Keratinocyte (primary cell): Measurements from ENCODE around the gene OPRD1. TPM values are rescaled to one million over a fixed set of nuclear protein-coding genes. Genes with fewer than 3 reads are reported as not detected.
"Not testable (repeated sequence)": the region's sequence is repeated elsewhere in the genome, so short reads cannot be mapped to it uniquely, and the experiment has no call there.

ENCODE experiments used
- DNase-seq: peaks from one replicate; pipeline ENCODE4 v3.0.0-alpha.2; 2011; ENCODE audit warnings: low read depth, missing footprints, low spot score
- FAIRE-seq: peaks from 2 replicates; lab custom pipeline; 2011; peaks lifted over from hg19 to GRCh38; lab: Jason Lieb, UNC
- H2AFZ ChIP-seq: 2 replicates; pipeline ENCODE4 v1.6.0; 2012; ENCODE audit warnings: low read length, control low read depth, inconsistent platforms; ENCODE audit not compliant: control insufficient read depth
- H3K27ac ChIP-seq: 2 replicates; pipeline ENCODE4 v1.5.1; 2011; ENCODE audit warnings: low read length; ENCODE audit not compliant: control insufficient read depth, insufficient read depth
- H3K27me3 ChIP-seq: 3 replicates; pipeline ENCODE4 v1.6.0; 2011; ENCODE audit warnings: low read length; ENCODE audit not compliant: control insufficient read depth, insufficient read depth; ENCODE audit errors: extremely low read depth
- H3K36me3 ChIP-seq, 2 experiments: 2 replicates in 1 of 2; 3 replicates in 1 of 2; pipeline ENCODE4 v1.5.1; 2011; ENCODE audit warnings: low read length in 2 of 2, mild to moderate bottlenecking in 1 of 2; ENCODE audit not compliant: control insufficient read depth in 2 of 2, insufficient read depth in 2 of 2; ENCODE audit errors: extremely low read depth in 1 of 2
- H3K4me1 ChIP-seq: 3 replicates; pipeline ENCODE4 v1.5.1; 2011; ENCODE audit warnings: low read length; ENCODE audit not compliant: control insufficient read depth, insufficient read depth; ENCODE audit errors: extremely low read depth
- H3K4me2 ChIP-seq: 3 replicates; pipeline ENCODE4 v1.6.0; 2011; ENCODE audit warnings: low read depth, low read length; ENCODE audit not compliant: control insufficient read depth, insufficient read depth; ENCODE audit errors: extremely low read depth
- H3K4me3 ChIP-seq, 3 experiments: fragments of 200-600 bp in 1 of 3; sonication (generic) in 1 of 3; 2 replicates in 2 of 3; 3 replicates in 1 of 3; pipeline ENCODE4 v1.5.1; 2011 to 2016; ENCODE audit warnings: low read length in 3 of 3, mild to moderate bottlenecking in 3 of 3, control low read depth in 2 of 3, inconsistent platforms in 1 of 3, low read depth in 1 of 3, mixed read lengths in 1 of 3, mixed run types in 1 of 3, moderate library complexity in 1 of 3; ENCODE audit not compliant: control insufficient read depth in 2 of 3, insufficient read depth in 2 of 3; ENCODE audit errors: extremely low read depth in 1 of 3
- H3K79me2 ChIP-seq: 2 replicates; pipeline ENCODE4 v1.6.0; 2012; ENCODE audit warnings: low read length; ENCODE audit not compliant: control insufficient read depth, insufficient read depth
- H3K9ac ChIP-seq: 3 replicates; pipeline ENCODE4 v1.6.0; 2011; ENCODE audit warnings: low read length; ENCODE audit not compliant: control insufficient read depth, insufficient read depth; ENCODE audit errors: extremely low read depth
- H3K9me1 ChIP-seq: 3 replicates; pipeline ENCODE4 v1.6.0; 2011; ENCODE audit warnings: low read length; ENCODE audit not compliant: control insufficient read depth, insufficient read depth; ENCODE audit errors: extremely low read depth
- H3K9me3 ChIP-seq: 2 replicates; pipeline ENCODE4 v1.5.1; 2012; ENCODE audit warnings: low read depth, low read length; ENCODE audit not compliant: control insufficient read depth
- H4K20me1 ChIP-seq: 3 replicates; pipeline ENCODE4 v1.6.0; 2011; ENCODE audit warnings: low read length; ENCODE audit not compliant: control insufficient read depth, insufficient read depth; ENCODE audit errors: extremely low read depth
- EZH2 ChIP-seq: IDR thresholded peaks from one replicate; pipeline ENCODE4 v1.6.1; 2012; ENCODE audit warnings: inconsistent platforms, mild to moderate bottlenecking, low read length, moderate library complexity
- dilution Hi-C: fragments of 300-500 bp; cut with MboI; formaldehyde crosslinking; loops from one replicate; pipeline ENCODE4 v1.7.0; 2020; ENCODE audit warnings: low sequenced_read_pairs; ENCODE audit not compliant: extremely low pct_ligation_motif_present
- polyA plus RNA-seq, 5 experiments: library from polyadenylated mRNA; depleted of rRNA in 3 of 5; stranded (reverse) in 3 of 5; stranded (forward) in 1 of 5; unstranded in 1 of 5; fragments of >200 nt; gene quantifications; 1 replicate in 1 of 5; 2 replicates in 3 of 5; 3 replicates in 1 of 5; pipeline versions ENCODE4 v1.2.1 to v1.2.3, GENCODE V29; 2011 to 2012; ENCODE audit warnings: missing spikeins in 2 of 5, low read depth in 1 of 5, low replicate concordance in 1 of 5
- TF ChIP-seq, protein P1 (sequence below), 3 experiments: IDR thresholded peaks in 1 of 3; conservative IDR thresholded peaks in 1 of 3; optimal IDR thresholded peaks in 1 of 3; 2 replicates in 2 of 3; 3 replicates in 1 of 3; pipeline versions ENCODE3 to v1.5.1; 2011; ENCODE audit warnings: low read length in 3 of 3, mild to moderate bottlenecking in 3 of 3, moderate library complexity in 2 of 3, control low read depth in 1 of 3, inconsistent platforms in 1 of 3; ENCODE audit not compliant: insufficient read depth in 2 of 3; ENCODE audit errors: extremely low read depth in 1 of 3

Gene OPRD1
- polyA plus RNA-seq, 1 donor (not counting 4 experiments of a cell fraction or from before 2014, with no cell fraction given): not detected

DNA sequence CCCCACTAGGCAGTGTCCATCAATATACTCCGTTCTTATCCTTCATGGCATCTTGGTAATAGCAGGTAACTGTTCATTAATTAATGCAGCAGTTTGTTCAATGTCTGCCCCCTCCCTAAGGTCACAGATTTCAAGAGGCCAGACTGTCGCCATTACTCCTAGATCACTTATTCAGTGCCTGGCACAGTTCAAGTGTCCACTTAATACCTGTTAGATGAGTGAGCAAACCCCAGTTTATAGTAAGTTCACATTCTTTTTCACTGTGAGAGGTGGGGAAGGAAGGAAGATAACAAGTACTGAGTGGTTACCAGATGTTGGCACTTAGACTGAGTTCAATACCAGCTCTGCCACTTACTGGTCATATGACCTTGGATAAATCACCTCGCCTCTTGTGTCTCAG is 36.4 kb downstream of the OPRD1 start:
- H3K4me3 ChIP-seq: no peak overlapping the region
- no peak overlapping the region for H3K9ac ChIP-seq
- no peak overlapping the region for H3K27ac ChIP-seq
- no peaks in the 10 kb centered on the region for H3K79me2 ChIP-seq
- dilution Hi-C loops: loop anchor here (10.0 kb wide), 1 partner anchor 54 kb away; no protein-coding TSS in a partner anchor
- DNase-seq (no peak), FAIRE-seq (no peak)
- no peak overlapping the region for H3K4me2 ChIP-seq
- no peaks in the 10 kb centered on the region for H3K9me1 ChIP-seq
- H3K36me3 ChIP-seq: no peaks in the 10 kb centered on the region
- no peak overlapping the region for H2AFZ ChIP-seq
- no peaks in the 10 kb centered on the region for H3K9me3 ChIP-seq
- H3K27me3 ChIP-seq: peaks cover 6% of the 10 kb centered on the region
- H4K20me1 ChIP-seq: no peaks in the 10 kb centered on the region
- TF ChIP-seq, protein P1, sequence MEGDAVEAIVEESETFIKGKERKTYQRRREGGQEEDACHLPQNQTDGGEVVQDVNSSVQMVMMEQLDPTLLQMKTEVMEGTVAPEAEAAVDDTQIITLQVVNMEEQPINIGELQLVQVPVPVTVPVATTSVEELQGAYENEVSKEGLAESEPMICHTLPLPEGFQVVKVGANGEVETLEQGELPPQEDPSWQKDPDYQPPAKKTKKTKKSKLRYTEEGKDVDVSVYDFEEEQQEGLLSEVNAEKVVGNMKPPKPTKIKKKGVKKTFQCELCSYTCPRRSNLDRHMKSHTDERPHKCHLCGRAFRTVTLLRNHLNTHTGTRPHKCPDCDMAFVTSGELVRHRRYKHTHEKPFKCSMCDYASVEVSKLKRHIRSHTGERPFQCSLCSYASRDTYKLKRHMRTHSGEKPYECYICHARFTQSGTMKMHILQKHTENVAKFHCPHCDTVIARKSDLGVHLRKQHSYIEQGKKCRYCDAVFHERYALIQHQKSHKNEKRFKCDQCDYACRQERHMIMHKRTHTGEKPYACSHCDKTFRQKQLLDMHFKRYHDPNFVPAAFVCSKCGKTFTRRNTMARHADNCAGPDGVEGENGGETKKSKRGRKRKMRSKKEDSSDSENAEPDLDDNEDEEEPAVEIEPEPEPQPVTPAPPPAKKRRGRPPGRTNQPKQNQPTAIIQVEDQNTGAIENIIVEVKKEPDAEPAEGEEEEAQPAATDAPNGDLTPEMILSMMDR (optimal IDR thresholded peaks at IDR 0.05 in 1 of 3, IDR thresholded peaks at IDR 0.05 in 1 of 3, conservative IDR thresholded peaks at IDR 0.05 in 1 of 3; ENCODE audit: extremely low read depth in 1 of 3, insufficient read depth in 2 of 3, low read length in 3 of 3): no peak
- H3K4me1 ChIP-seq: no peaks in the 10 kb centered on the region

DNA sequence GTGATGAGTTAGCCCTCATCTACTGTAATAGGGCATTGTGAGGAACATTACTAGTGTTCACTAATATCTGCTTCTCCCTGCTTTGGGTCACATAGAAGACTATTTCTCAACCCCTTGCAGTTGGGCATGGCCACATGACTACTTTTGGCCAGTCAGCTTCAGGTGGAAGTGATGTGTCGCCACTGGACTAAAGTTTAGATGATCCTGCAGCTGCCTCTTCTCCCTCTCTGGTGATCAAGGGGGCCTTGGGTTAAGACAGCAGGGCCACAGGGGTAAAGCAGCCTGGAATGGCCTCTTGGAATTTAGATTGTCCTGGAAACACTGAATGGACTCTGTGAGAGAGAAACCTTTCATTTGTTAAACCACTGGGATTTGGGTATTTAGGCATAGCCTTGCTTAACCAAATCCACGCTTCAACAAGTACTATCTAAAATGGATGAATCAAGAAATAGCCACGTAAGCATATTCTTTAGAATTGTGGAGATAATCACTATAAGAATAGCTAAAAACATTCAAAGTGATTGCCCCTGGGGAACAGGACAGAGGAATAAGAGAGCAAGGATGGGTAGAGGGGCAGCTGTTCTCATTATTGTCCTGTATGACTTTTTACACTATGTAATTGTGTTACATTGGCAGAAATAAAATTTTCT is 41.2 kb downstream of the OPRD1 start:
- FAIRE-seq: no peak
- TF ChIP-seq, protein P1 (optimal IDR thresholded peaks at IDR 0.05 in 1 of 3, IDR thresholded peaks at IDR 0.05 in 1 of 3, conservative IDR thresholded peaks at IDR 0.05 in 1 of 3; ENCODE audit: extremely low read depth in 1 of 3, insufficient read depth in 2 of 3, low read length in 3 of 3): no peak
- no peak for TF ChIP-seq EZH2
- Histone ChIP-seq H3K4me2 (no peak overlapping the region), H3K9ac (no peak overlapping the region), H3K79me2 (no peaks in the 10 kb centered on the region), H3K4me1 (no peaks in the 10 kb centered on the region), H3K9me3 (no peaks in the 10 kb centered on the region), H3K4me3 (no peak overlapping the region), H3K27me3 (peaks cover 18% of the 10 kb centered on the region), H3K27ac (no peak overlapping the region), H4K20me1 (no peaks in the 10 kb centered on the region), H2AFZ (no peak overlapping the region), H3K36me3 (no peaks in the 10 kb centered on the region), H3K9me1 (no peaks in the 10 kb centered on the region)
- dilution Hi-C loops: no loop called here
- DNase-seq: no peak

DNA sequence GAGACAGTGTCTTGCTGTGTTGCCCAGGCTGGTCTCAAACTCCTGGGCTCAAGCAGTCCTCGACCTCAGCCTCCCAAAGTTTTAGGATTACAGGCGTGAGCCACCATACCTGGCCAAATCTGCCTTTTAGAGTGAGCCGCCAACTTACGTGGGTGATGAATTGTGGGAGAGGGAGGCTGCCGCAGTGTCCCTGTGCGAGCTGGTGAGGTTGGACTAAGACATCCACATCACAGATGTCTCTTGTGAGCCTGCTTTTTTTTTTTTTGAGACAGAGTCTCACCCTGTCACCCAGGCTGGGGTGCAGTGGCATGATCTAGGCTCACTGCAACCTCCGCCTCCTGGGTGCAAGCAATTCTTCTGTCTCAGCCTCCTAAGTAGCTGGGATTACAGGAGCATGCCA is 42.4 kb downstream of the OPRD1 start:
- dilution Hi-C loops, H3K9ac ChIP-seq, H3K9me3 ChIP-seq, H3K4me3 ChIP-seq, DNase-seq, H3K4me1 ChIP-seq, FAIRE-seq, H3K4me2 ChIP-seq, H3K27ac ChIP-seq, H4K20me1 ChIP-seq, H3K36me3 ChIP-seq, H3K79me2 ChIP-seq, H3K9me1 ChIP-seq, H2AFZ ChIP-seq: not testable (repeated sequence)
- peaks cover 13% of the 10 kb centered on the region for H3K27me3 ChIP-seq
